ENCODE results near the gene PTH1R. TPM values are rescaled to one million over a fixed set of nuclear protein-coding genes. Genes with fewer than 3 reads are reported as not detected.

The PTH1R gene
- total RNA-seq, 4 donors from 2014 or later, result 2.1 to 26.8 (median 14.5) TPM

DNA sequence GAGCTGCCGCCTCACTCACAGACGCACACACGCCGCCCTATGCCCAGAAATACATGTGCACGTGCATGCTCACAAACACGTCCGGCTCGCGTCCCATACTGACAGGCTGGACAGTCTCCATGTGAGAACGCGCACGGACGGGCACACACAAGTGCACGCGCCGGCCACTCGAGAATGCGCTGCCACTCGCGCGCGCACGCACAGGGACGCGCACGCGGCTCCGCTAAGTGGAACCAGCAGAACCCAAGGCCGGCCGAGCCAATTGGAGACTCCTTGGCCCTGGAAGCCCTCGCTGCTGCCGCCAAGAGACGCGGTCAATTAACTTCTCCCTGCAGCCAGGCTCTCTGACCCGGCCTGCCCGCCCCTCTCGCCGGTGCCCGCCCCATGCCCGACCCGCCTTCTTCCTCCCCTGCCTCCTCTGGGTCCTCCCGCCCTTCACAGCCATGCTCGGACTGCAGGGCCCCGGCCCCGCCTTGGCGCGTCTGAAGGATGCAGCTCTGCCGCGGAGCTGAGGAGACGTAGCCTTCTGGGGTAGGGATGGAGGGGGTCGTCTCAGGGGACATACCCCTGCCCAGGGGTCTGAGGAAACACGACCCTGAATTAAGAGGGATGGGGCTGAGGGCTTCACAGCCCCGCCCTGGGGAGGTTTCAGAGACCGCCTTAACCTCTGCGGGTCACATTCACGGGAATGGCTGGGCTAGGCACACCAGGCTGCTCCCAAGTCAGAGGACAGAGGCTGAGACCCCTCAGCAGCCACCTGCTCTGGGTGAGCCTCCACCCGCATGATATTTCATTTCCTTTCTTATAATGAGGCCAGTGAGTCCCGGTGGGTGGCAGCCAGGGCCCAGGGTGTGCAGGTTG, 15.0 kb downstream of the PTH1R start:
- WGBS, result 9% methylated on average over 16 of the region's 58 CpGs
- H3K27ac ChIP-seq (replicated peaks in 1 of 4), result peak overlapping the region; percentile 32 to 65 (median 61)
- intact Hi-C loops (cut with DNase I), result no loop called here

DNA sequence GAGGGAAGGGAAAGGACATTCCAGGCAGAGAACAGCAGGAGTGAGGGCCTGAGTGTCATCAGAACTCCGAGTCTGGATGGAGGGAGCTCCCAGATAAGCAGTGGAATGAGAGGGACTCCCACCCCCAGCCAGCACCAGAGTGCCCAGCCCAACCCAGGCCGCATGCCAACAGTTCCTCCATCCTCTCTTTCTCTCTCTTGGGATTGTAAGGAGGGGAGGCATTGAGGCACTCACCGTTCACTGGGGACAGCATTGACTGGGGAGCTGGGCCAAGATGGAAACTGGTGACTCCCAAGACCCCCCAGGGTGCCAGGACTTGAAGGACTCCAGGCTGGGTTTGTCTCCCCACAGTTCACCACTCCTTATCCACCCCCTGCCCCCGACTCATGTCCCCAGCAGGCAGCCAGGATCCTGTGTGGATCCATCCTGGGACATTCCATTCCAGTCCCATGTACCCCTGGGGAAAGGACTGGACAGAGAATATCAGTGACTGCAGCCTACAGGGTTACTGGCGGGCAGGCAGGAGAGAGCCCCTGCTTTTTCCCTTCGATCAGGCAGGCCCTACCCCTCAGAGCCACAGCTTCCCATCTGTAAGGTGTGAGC, 15.7 kb downstream of the PTH1R start:
- intact Hi-C loops (cut with DNase I), result no loop called here
- Histone ChIP-seq H3K4me3 (peak overlapping the region in 1 of 4 donors; percentile 53), H3K36me3 (no peaks in the 10 kb centered on the region), H3K27ac (replicated peaks in 1 of 4) (peak overlapping the region; percentile 32 to 65 (median 61)), H3K9me3 (no peaks in the 10 kb centered on the region), H3K27me3 (peaks cover 0 to 7% (median 2%) of the 10 kb centered on the region in 4 donors), H3K4me1 (peaks cover 23 to 47% (median 32%) of the 10 kb centered on the region in 4 donors)
- TF ChIP-seq POLR2A (IDR thresholded peaks at IDR 0.05; ENCODE audit: low read depth) (no peak), POLR2AphosphoS5 (IDR thresholded peaks at IDR 0.05) (no peak)
- no peak for DNase-seq (ENCODE audit: extremely low spot score)
- 86% methylated on average over 2 of the region's 6 CpGs for WGBS

More for the DNA sequence above, 15.0 kb downstream of the PTH1R start:
- Histone ChIP-seq H3K27me3 (no peaks in the 10 kb centered on the region), H3K4me1 (peaks cover 20 to 43% (median 30%) of the 10 kb centered on the region in 4 donors), H3K9me3 (no peaks in the 10 kb centered on the region), H3K4me3 (peak overlapping the region; percentile 47 to 65 (median 52)), H3K36me3 (no peaks in the 10 kb centered on the region)
- DNase-seq (ENCODE audit: extremely low spot score), result peak; percentile 95
- TF ChIP-seq POLR2AphosphoS5 (IDR thresholded peaks at IDR 0.05) (peak; percentile 59 to 72), EP300 (IDR thresholded peaks at IDR 0.05) (no peak), POLR2A (IDR thresholded peaks at IDR 0.05; ENCODE audit: low read depth) (no peak)
- TF ChIP-seq, protein P1, sequence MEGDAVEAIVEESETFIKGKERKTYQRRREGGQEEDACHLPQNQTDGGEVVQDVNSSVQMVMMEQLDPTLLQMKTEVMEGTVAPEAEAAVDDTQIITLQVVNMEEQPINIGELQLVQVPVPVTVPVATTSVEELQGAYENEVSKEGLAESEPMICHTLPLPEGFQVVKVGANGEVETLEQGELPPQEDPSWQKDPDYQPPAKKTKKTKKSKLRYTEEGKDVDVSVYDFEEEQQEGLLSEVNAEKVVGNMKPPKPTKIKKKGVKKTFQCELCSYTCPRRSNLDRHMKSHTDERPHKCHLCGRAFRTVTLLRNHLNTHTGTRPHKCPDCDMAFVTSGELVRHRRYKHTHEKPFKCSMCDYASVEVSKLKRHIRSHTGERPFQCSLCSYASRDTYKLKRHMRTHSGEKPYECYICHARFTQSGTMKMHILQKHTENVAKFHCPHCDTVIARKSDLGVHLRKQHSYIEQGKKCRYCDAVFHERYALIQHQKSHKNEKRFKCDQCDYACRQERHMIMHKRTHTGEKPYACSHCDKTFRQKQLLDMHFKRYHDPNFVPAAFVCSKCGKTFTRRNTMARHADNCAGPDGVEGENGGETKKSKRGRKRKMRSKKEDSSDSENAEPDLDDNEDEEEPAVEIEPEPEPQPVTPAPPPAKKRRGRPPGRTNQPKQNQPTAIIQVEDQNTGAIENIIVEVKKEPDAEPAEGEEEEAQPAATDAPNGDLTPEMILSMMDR (IDR thresholded peaks at IDR 0.05), result peak in 2 of 3 experiments; percentile 10

DNA sequence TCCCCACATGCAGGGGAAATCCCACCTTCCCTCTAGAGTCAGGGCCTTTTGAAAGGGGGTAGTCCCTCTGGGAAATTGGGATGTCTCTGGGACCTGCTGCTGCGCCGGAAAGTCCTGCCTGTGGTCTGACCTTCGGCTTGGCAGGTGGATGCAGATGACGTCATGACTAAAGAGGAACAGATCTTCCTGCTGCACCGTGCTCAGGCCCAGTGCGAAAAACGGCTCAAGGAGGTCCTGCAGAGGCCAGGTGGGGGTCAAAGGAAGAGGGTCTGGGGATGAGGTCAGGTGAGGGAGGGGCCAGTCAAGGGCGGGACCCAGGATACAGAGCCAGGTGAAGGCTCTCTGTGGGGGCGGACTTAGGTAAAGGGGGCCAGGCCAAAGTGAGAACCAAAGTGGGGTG, 16.2 kb downstream of the PTH1R start:
- H3K4me3 ChIP-seq, result no peak overlapping the region
- no peak overlapping the region for H3K27ac ChIP-seq (replicated peaks in 1 of 4)
- WGBS, result 86% methylated on average over 9 of the region's 9 CpGs
- DNase-seq (ENCODE audit: extremely low spot score), result no peak
- TF ChIP-seq, protein P1 (IDR thresholded peaks at IDR 0.05), result no peak
- TF ChIP-seq POLR2AphosphoS5 (IDR thresholded peaks at IDR 0.05), result no peak
- TF ChIP-seq POLR2A (IDR thresholded peaks at IDR 0.05; ENCODE audit: low read depth), result no peak
- TF ChIP-seq EP300 (IDR thresholded peaks at IDR 0.05), result no peak
- no peaks in the 10 kb centered on the region for H3K9me3 ChIP-seq
- intact Hi-C loops (cut with DNase I), result loop anchor here (2.0 kb wide), 1 partner anchor 189 kb away; no protein-coding TSS in a partner anchor
- H3K27me3 ChIP-seq, result peaks cover 0 to 12% (median 6%) of the 10 kb centered on the region in 4 donors
- H3K36me3 ChIP-seq, result no peaks in the 10 kb centered on the region
- H3K4me1 ChIP-seq, result peaks cover 28 to 49% (median 37%) of the 10 kb centered on the region in 4 donors

DNA sequence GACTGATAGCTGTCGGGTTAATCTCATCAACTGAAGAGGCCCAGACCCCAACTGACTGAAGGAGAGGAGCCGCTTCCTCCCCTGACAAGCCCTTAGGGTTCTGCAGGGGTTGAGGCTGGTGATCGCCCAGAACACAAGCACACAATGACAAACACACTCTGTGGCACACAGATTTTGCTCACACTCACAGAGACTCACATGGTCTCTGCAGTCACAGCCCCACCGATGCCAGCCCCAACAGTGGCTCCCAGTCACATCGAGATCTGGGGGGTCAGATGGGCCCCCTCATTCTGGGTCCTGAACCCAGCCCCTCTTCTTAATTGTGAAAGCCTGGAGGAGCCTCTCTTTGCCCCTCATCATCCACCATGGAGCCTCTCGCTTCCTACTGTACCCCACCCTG, 16.7 kb downstream of the PTH1R start:
- intact Hi-C loops (cut with DNase I), result loop anchor here (2.0 kb wide), 1 partner anchor 189 kb away; no protein-coding TSS in a partner anchor
- no peak overlapping the region for H3K4me3 ChIP-seq
- no peak for DNase-seq (ENCODE audit: extremely low spot score)
- peaks cover 0 to 17% (median 9%) of the 10 kb centered on the region in 4 donors for H3K27me3 ChIP-seq
- no peaks in the 10 kb centered on the region for H3K9me3 ChIP-seq
- WGBS, result 87% methylated on average over 6 of the region's 6 CpGs
- no peak overlapping the region for H3K27ac ChIP-seq (replicated peaks in 1 of 4)
- H3K36me3 ChIP-seq, result no peaks in the 10 kb centered on the region
- TF ChIP-seq POLR2A (IDR thresholded peaks at IDR 0.05; ENCODE audit: low read depth) (no peak), POLR2AphosphoS5 (IDR thresholded peaks at IDR 0.05) (no peak), EP300 (IDR thresholded peaks at IDR 0.05) (no peak)
- TF ChIP-seq, protein P1 (IDR thresholded peaks at IDR 0.05), result no peak
- peaks cover 33 to 49% (median 42%) of the 10 kb centered on the region in 4 donors for H3K4me1 ChIP-seq

DNA sequence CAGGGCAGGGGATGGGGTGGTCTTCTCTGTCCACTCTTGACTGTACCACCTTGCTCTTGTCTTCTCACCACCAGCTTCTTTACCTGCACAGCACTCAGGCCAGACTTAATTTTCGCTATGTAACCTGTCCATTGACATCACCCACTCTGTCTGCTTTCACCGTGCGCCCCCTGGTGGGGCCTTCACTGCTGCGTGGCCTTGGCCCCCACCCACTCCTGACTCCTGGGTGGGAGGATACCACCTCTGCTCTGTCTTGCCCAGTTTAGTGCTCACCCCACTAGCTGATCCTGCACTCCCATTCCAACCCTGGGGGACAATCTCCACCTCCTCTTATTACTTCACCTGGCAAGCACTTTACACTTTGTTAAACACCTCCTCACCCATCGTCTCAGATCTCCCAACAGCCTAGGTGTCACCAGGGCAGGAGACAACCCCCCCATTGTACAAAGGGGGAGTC, 17.7 kb downstream of the PTH1R start:
- 30% methylated on average over 5 of the region's 5 CpGs for WGBS
- Histone ChIP-seq H3K9me3 (no peaks in the 10 kb centered on the region), H3K4me3 (no peak overlapping the region), H3K27me3 (peaks cover 0 to 24% (median 9%) of the 10 kb centered on the region in 4 donors), H3K27ac (replicated peaks in 1 of 4) (no peak overlapping the region), H3K4me1 (peaks cover 36 to 46% (median 43%) of the 10 kb centered on the region in 4 donors), H3K36me3 (no peaks in the 10 kb centered on the region)
- intact Hi-C loops (cut with DNase I), result loop anchor here (1.0 to 2.0 kb wide), 2 partner anchors 28 to 190 kb away; no protein-coding TSS in a partner anchor
- DNase-seq (ENCODE audit: extremely low spot score), result no peak
- TF ChIP-seq, protein P1 (IDR thresholded peaks at IDR 0.05), result peak; percentile 90 to 95 (median 91)
- peak in 1 of 2 donors; percentile 25 for TF ChIP-seq POLR2AphosphoS5 (IDR thresholded peaks at IDR 0.05)
- no peak for TF ChIP-seq POLR2A (IDR thresholded peaks at IDR 0.05; ENCODE audit: low read depth)
- TF ChIP-seq EP300 (IDR thresholded peaks at IDR 0.05), result no peak

Data from esophagus muscularis mucosa (tissue), 4 donors.